ENCODE results near the gene CDKN3.
"Not testable (repeated sequence)": the region's sequence is repeated elsewhere in the genome, so short reads cannot be mapped to it uniquely, and the experiment has no call there.

CDKN3 gene

GRCh38 chr14:54387328-54387727, 9.5 kb upstream of the CDKN3 start:
- FAIRE-seq: no peak
- DNase-seq (ENCODE audit: insufficient read length, low spot score): no peak
- no peak for TF ChIP-seq CTCF (IDR thresholded peaks at IDR 0.05; ENCODE audit: insufficient read depth, missing control alignments)

GRCh38 chr14:54392131-54392859, 4.5 kb upstream of the CDKN3 start:
- no peak for DNase-seq (ENCODE audit: insufficient read length, low spot score)
- TF ChIP-seq CTCF (IDR thresholded peaks at IDR 0.05; ENCODE audit: insufficient read depth, missing control alignments): no peak
- FAIRE-seq: no peak

GRCh38 chr14:54392986-54393884, 3.6 kb upstream of the CDKN3 start:
- DNase-seq (ENCODE audit: insufficient read length, low spot score); FAIRE-seq: not testable (repeated sequence)

DNA sequence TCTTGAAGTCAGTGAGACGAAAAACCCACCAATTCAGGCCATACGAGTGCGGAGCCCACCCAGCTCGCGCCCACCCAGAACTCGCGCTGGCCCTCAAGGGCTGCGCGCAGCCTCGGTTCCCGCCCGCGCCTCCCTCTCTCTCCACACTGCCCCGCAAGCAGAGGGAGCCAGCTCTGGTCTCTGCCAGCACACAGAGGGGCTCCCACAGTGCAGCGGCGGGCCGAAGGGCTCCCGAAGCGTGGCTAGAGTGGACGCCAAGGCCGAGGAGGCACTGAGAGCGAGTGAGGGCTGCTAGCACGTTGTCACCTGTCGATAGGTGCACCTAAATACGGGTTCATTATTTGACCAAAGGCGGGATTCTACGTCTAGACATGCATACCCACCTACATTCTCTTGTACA, 2.2 kb upstream of the CDKN3 start:
- TF ChIP-seq CTCF (IDR thresholded peaks at IDR 0.05; ENCODE audit: insufficient read depth, missing control alignments): no peak
- no peak for DNase-seq (ENCODE audit: insufficient read length, low spot score)
- FAIRE-seq: no peak

DNA sequence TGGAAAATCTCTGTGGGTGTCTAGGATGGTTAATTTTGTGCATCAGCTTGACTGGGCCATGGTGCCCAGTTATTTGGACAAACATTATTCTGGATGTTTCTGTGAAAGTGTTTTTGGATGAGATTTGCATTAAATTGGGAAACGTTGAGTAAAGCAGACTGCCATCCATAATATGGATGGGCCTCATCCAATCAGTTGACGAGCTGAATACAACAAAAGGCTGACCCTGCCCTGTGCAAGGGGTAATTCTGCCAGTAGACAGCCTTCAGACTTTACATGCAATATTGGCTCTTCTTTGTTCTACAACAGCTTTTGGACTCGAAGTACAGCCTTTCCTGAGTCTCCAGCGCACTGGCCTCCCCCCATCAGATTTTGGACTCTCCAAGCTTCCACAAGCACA, 1.5 kb upstream of the CDKN3 start:
- no peak for DNase-seq (ENCODE audit: insufficient read length, low spot score)
- no peak for FAIRE-seq
- no peak for TF ChIP-seq CTCF (IDR thresholded peaks at IDR 0.05; ENCODE audit: insufficient read depth, missing control alignments)

GRCh38 chr14:54395716-54396115, 1.1 kb upstream of the CDKN3 start:
- no peak for TF ChIP-seq CTCF (IDR thresholded peaks at IDR 0.05; ENCODE audit: insufficient read depth, missing control alignments)
- DNase-seq (ENCODE audit: insufficient read length, low spot score) (no peak), FAIRE-seq (no peak)

- FAIRE-seq: no peak
- no peak for DNase-seq (ENCODE audit: insufficient read length, low spot score)
- TF ChIP-seq CTCF (IDR thresholded peaks at IDR 0.05; ENCODE audit: insufficient read depth, missing control alignments): no peak
Observed at GRCh38 chr14:54396183-54396492, 669 bp upstream of the CDKN3 start.
